ENCODE data around the gene DUS2.

- TF ChIP-seq CTCF (IDR thresholded peaks at IDR 0.05) (no peak), EZH2 (IDR thresholded peaks at IDR 0.05) (no peak)
Measured at GRCh38 chr16:68081861-68082628, 59.0 kb downstream of the DUS2 start.
